ENCODE data around the gene IMMP2L. TPM values are rescaled to one million over a fixed set of nuclear protein-coding genes. Genes with fewer than 3 reads are reported as not detected.

Gene IMMP2L
- total RNA-seq, 1 donor: 19.9 TPM

- Histone ChIP-seq H3K79me2 (ENCODE audit: insufficient read depth, low read length) (no peaks in the 10 kb centered on the region), H3K27ac (ENCODE audit: low read depth, low read length) (no peak overlapping the region), H3K9me3 (ENCODE audit: low read depth, low read length) (no peaks in the 10 kb centered on the region), H3K4me1 (ENCODE audit: insufficient read depth, low read length) (peaks cover 19% of the 10 kb centered on the region), H2AFZ (ENCODE audit: low read length) (no peak overlapping the region), H3K4me3 (ENCODE audit: insufficient read depth, low read length) (no peak overlapping the region), H4K20me1 (ENCODE audit: insufficient read depth, low read length) (no peaks in the 10 kb centered on the region), H3K36me3 (ENCODE audit: insufficient read depth, low read length) (no peaks in the 10 kb centered on the region), H3K27me3 (ENCODE audit: insufficient read depth, low read length) (no peaks in the 10 kb centered on the region), H3K4me2 (ENCODE audit: insufficient read depth, low read length) (no peak overlapping the region)
- DNase-seq (ENCODE audit: insufficient read length, low spot score, missing footprints): no peak
- TF ChIP-seq, protein P1, sequence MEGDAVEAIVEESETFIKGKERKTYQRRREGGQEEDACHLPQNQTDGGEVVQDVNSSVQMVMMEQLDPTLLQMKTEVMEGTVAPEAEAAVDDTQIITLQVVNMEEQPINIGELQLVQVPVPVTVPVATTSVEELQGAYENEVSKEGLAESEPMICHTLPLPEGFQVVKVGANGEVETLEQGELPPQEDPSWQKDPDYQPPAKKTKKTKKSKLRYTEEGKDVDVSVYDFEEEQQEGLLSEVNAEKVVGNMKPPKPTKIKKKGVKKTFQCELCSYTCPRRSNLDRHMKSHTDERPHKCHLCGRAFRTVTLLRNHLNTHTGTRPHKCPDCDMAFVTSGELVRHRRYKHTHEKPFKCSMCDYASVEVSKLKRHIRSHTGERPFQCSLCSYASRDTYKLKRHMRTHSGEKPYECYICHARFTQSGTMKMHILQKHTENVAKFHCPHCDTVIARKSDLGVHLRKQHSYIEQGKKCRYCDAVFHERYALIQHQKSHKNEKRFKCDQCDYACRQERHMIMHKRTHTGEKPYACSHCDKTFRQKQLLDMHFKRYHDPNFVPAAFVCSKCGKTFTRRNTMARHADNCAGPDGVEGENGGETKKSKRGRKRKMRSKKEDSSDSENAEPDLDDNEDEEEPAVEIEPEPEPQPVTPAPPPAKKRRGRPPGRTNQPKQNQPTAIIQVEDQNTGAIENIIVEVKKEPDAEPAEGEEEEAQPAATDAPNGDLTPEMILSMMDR (IDR thresholded peaks at IDR 0.05; ENCODE audit: extremely low read depth, low read depth, low read length): no peak
Measured at GRCh38 chr7:111093496-111093895, 468.8 kb downstream of the IMMP2L start.

GRCh38 chr7:111092406-111093236 is 469.7 kb downstream of the IMMP2L start:
- TF ChIP-seq, protein P1 (IDR thresholded peaks at IDR 0.05; ENCODE audit: extremely low read depth, low read depth, low read length): no peak
- no peak for DNase-seq (ENCODE audit: insufficient read length, low spot score, missing footprints)
- Histone ChIP-seq H3K4me1 (ENCODE audit: insufficient read depth, low read length) (peaks cover 19% of the 10 kb centered on the region), H4K20me1 (ENCODE audit: insufficient read depth, low read length) (no peaks in the 10 kb centered on the region), H3K4me3 (ENCODE audit: insufficient read depth, low read length) (peak overlapping the region; percentile 72), H3K36me3 (ENCODE audit: insufficient read depth, low read length) (no peaks in the 10 kb centered on the region), H3K79me2 (ENCODE audit: insufficient read depth, low read length) (no peaks in the 10 kb centered on the region), H3K27me3 (ENCODE audit: insufficient read depth, low read length) (no peaks in the 10 kb centered on the region), H3K27ac (ENCODE audit: low read depth, low read length) (no peak overlapping the region), H3K4me2 (ENCODE audit: insufficient read depth, low read length) (peak overlapping the region; percentile 98), H2AFZ (ENCODE audit: low read length) (peak overlapping the region; percentile 95), H3K9me3 (ENCODE audit: low read depth, low read length) (no peaks in the 10 kb centered on the region)

DNA sequence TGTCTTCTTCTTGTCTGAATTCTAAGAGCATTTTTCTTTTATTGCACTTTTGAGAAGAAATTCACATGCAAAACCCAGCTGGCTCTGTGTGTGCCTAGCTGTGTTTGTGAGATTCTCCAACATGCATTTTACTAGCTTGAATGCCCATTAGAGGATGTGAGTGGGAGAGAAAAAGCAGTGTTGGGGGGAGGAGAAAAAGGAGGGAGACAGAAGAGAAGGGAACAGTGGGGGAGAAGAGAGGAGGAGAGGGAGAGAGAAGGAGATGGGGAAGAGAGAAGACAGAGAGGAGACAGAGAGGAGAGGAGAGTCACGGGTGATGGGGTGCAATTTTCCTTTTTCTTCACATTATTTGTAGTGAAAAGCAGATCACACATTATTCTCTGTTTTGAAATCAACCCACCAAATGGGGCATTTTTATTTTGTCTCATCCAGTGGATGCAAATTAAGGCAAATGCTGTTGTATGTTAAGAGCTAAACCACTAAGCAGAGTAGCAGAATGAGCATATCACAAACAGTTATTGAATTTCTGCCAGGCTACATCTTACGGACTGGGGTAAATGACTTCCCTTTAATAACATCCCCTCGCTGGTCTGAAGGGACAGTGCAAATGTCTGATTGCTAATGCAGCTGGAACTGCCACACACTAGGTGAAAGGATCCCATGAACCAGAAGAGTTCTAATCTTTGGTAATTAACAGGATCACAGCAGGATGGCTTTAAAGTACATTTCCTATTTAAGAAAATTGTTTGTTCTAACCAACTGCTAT is 470.5 kb downstream of the IMMP2L start:
- Histone ChIP-seq H3K27me3 (ENCODE audit: insufficient read depth, low read length) (no peaks in the 10 kb centered on the region), H3K27ac (ENCODE audit: low read depth, low read length) (no peak overlapping the region), H3K4me1 (ENCODE audit: insufficient read depth, low read length) (peaks cover 19% of the 10 kb centered on the region), H3K4me3 (ENCODE audit: insufficient read depth, low read length) (peak overlapping the region; percentile 72), H3K9me3 (ENCODE audit: low read depth, low read length) (no peaks in the 10 kb centered on the region), H4K20me1 (ENCODE audit: insufficient read depth, low read length) (no peaks in the 10 kb centered on the region), H3K4me2 (ENCODE audit: insufficient read depth, low read length) (peak overlapping the region; percentile 98), H2AFZ (ENCODE audit: low read length) (peak overlapping the region; percentile 95), H3K79me2 (ENCODE audit: insufficient read depth, low read length) (no peaks in the 10 kb centered on the region), H3K36me3 (ENCODE audit: insufficient read depth, low read length) (no peaks in the 10 kb centered on the region)
- no peak for DNase-seq (ENCODE audit: insufficient read length, low spot score, missing footprints)
- TF ChIP-seq, protein P1 (IDR thresholded peaks at IDR 0.05; ENCODE audit: extremely low read depth, low read depth, low read length): no peak

- peaks cover 19% of the 10 kb centered on the region for H3K4me1 ChIP-seq (ENCODE audit: insufficient read depth, low read length)
- H3K4me2 ChIP-seq (ENCODE audit: insufficient read depth, low read length): peak within 1 kb of the TSS; percentile 98
- peak; percentile 9 for DNase-seq (ENCODE audit: insufficient read length, low spot score, missing footprints)
- H3K4me3 ChIP-seq (ENCODE audit: insufficient read depth, low read length): peak within 1 kb of the TSS; percentile 72
- H3K79me2 ChIP-seq (ENCODE audit: insufficient read depth, low read length): no peaks in the 10 kb centered on the region
- no peaks in the 10 kb centered on the region for H4K20me1 ChIP-seq (ENCODE audit: insufficient read depth, low read length)
- H2AFZ ChIP-seq (ENCODE audit: low read length): peak within 1 kb of the TSS; percentile 95
- no peaks in the 10 kb centered on the region for H3K9me3 ChIP-seq (ENCODE audit: low read depth, low read length)
- no peaks in the 10 kb centered on the region for H3K36me3 ChIP-seq (ENCODE audit: insufficient read depth, low read length)
- peak within 1 kb of the TSS; percentile 32 for H3K27ac ChIP-seq (ENCODE audit: low read depth, low read length)
- TF ChIP-seq, protein P1 (IDR thresholded peaks at IDR 0.05; ENCODE audit: extremely low read depth, low read depth, low read length): no peak
- no peaks in the 10 kb centered on the region for H3K27me3 ChIP-seq (ENCODE audit: insufficient read depth, low read length)
Measured at GRCh38 chr7:111090846-111091245, 471.4 kb downstream of the IMMP2L start, which contains the start of gene LRRN3. LRRN3 (plus strand) TSS chr7:111091127; CDS start chr7:111122773, 31,646 bp downstream.

Data from osteoblast (primary cell).